Skin of body (tissue), 2 donors: Measurements from ENCODE around the gene WNT9A. TPM values are rescaled to one million over a fixed set of nuclear protein-coding genes. Genes with fewer than 3 reads are reported as not detected.

ENCODE experiments used
- DNase-seq: peaks from one replicate; lab custom pipeline; 2025; lab: John Stamatoyannopoulos, UW
- total RNA-seq: library from RNA; depleted of rRNA; stranded (reverse); fragments of >200 nt; gene quantifications from one replicate; pipeline ENCODE4 v1.2.3, GENCODE V29; 2014

The WNT9A gene
- total RNA-seq, 1 donor from 2014 or later, result 1.5 TPM

DNA sequence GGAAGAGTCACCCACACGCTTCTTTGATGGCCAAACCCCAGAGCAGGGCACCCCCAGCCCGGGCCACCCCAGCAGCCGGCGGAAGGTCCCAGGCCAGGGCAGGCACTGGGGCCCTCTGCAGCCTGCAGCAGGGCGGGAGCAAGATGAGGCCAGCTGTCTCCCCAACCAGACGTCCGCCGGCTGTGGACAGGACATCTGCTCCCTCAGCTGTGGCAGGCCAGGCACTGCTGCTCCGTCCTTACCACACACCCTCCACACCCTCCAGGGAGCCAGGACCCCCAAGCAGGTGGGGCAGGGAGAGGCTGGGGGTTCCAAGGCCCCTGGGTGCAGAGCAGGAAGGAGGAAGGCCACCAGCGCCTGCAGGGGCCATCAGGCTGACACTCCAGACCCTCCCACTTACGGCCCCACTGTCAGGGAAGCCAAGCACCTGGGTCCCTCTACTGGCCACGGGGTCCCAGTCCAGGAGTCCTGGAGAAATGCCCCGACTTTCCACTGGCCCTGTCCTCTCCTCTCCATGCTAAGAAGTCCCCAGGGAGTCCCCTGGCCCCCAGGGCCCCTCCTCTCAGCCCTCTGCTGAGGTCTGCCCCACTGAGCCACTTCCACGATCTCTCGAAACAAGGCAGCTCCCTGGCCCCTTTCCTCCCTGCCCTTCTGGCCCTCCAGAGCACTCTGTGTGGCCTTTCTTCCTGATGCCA is 5.6 kb downstream of the WNT9A start:
- DNase-seq, result no peak

DNA sequence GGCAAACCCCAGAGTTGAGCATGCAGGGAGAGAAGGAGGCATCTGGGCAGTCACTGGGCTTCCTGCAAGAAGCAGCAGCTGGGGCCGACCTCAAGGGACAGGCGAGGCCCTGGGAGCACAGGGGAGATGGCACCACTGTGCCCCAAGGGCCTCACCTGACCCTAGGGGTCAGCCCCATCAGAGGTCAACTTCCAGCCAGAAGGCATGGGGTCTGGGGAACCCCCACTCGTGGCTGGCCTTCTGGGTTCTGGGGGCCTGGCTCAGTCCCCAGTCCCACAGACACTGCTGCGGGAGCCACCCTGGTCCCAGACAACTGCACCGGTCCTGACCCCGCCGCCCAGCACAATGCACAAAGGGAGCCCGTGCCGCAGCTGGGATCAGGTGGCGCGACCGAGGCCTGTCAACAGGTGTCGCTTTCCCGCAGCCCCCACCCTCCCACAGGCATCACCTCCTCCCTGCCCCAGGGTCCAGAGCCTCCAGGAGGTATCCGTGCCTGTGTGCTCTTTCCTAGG is 6.2 kb downstream of the WNT9A start:
- DNase-seq, result no peak

DNA sequence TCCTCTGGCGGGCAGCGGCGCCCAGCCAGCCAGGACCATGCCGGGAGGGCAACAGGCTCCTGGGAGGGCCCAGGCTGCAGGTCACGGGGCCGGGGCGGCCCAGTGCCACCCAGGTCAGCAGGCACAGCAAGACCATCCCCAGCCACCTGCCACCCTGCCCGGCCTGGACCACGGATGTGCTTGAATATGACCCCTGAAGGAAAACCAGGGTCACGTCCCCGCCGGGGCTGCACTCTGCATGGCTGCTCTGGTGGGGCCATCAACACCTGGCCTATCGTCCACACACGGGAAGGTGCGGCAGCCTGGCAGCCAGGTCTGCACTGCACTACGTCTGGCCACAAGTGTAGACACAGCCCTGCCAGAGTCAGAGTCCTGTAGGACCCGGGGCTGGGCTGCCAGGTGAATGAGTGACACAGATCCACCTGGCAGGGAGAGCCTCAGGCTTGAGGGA is 6.9 kb downstream of the WNT9A start:
- DNase-seq, result no peak

DNA sequence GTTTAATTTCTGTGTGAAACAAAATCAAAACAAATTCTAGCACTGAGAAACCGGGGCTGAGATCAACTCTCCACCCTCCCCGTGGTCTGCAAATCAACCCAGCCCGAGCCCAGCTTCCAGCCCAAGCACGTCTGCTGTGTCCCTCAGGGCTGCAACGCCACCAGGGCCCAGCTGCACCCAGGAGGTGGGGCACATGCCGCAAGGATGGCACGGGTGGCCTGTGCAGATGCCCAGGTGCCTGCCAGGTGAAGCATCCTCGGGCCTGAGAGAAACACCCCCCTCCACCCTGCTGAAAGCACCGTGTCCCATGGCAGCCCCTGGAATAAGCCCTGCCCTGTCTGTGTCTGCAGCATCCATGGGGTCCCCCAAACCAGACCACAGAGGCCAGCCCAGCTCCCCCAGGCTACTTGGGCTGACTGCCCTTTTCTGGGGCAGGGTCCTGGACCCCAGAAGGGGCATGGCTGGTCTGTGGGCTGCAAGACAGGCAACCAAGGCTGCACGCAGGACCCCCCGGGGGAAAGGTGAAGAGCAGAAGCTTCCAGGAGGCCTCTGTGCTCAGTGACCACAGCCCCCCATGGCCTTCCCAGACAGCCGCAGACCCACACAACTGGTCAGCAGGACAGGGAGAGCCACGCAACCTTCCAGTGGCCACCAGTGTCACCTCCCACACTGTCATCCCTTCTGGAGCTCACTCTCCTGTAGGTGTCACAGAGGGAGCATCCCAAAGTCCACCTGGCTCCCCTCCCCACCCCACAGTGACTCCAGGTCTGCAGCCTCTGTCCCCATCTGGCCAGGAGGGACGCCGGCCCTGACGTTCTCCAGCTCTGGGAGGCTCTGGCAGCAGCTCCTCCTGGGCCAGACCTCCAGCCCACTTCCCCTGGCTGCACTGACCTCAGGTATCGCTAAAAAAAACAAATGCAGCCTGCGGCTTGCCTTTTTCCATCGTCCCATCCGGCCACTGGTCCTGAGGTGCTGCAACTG is 7.7 kb downstream of the WNT9A start:
- DNase-seq, result no peak

DNA sequence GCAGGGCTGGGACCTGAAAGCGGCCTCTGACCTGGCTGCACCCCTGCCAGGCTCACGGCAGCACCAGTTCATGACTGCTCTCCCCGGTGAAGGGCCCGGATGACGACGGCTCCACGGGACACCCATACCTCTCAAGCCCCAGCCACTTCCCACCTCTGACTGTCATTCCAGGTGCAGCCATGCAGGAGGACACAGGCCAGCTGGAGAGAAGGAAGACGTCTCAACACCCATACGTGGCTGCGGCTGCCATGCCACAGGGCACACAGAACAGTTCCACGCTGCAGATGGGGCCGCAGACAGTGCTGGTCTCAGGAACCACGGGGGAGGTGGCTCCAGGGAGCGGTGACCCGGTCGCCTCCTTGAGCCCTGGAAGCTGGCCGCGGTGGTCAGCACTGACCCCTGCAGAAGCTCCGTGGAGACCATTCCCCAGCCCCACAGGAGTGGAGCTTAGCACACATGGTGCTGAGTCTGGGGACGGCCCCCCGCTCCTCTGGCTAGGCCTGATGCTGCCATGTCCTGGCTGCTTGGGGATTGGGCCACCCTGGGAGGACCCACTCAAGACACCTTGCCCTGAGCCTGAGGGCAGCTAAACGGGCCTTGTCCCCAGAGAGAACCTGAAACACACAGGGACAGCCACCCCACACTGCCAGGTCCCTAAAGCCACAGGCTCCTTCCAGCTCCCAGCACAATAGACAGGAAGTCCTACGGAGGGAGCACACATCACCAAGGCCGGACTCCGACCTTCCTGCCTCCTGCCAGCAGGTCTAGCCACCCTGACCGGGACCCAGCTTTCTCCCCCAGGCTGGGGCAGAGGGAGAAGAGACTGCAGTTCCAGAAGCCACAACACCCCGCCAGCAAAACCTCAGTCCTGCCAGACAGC is 8.6 kb downstream of the WNT9A start:
- DNase-seq, result no peak

DNA sequence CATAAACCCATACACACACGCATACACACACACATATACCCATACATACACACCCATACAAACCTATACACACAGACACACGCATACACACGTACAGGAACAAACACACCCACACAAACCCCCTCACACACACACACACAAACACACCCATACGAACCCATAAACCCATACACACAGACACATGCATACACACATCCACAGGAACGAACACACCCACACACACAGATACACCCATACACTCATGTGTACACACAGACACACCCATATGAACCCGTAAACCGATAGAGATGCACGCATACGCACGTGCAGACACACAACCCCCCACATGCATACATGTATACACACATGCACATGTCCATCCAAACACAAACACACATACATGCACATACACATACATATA is 9.5 kb downstream of the WNT9A start:
- DNase-seq, result no peak

DNA sequence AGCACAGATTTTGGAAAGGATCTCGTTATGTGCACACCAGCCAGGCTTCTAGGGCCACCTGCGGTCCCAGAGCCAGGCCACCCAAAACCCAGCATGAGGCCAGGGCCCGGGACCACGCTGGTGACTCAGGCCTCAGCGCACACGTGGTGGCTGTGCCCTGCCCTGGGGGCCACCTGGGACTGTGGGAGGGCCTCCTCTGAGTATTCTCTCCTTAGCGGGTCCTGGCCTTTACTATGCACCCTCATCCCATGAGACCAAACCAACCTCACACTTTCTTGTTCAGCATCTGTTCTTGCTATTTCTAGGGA is 9.9 kb downstream of the WNT9A start:
- no peak for DNase-seq

DNA sequence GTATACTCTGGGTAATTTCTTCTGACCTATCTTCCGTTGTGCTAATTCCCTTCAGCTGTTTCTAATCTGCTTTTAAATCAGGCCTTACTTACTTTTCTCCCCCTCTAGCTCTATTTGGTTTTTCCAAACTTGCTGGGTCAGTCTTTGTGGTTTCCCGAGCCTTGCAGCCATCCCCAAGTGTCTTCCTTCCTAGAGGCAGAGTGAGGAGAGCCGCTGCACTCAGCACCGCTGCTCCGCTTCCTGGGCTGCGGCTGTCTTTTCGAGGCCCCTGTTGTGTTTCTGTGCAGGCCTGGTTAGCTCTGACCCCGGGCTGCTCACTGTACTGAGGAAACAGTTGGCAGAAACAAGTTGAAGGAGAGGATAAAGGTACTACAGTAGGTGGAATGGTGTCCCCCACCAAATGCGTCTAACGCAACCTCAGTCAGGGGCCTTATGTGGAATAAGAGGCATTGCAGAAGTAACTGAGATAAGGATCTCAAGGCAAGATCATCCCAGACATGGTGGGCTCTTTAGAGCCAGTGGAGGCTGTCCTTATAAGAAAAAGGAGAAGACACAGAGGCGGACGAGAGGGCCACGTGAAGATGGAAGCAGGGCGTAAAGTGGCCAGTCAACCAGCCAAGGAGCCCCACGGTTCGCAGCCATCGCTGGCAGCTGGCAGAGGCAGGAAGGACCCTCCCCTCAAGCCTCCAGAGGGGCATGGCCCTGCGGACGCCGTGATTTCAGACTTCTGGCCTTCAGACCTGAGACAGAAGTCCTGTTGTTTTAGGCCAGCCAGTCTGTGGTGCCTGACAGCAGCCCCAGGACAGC is 10.5 kb downstream of the WNT9A start:
- no peak for DNase-seq

DNA sequence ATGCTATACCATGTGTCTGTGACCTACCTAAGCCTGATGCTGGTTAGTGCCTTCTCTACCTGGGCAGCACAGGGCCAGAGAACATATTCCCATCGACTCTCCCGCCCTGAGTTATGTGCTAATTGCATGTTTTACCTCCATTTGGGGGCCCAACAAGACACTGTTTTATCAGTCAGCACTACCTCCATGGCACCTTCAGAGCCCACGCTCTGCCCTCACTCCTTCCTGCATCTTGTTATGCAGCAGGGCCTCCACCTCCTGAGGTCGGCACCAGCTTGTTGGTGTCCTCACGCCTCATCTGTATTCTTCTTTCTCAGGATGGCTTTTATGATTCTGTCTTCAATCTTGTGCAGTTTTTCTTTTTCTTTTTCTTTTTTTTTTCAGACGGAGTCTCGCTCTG is 11.9 kb downstream of the WNT9A start:
- no peak for DNase-seq

DNA sequence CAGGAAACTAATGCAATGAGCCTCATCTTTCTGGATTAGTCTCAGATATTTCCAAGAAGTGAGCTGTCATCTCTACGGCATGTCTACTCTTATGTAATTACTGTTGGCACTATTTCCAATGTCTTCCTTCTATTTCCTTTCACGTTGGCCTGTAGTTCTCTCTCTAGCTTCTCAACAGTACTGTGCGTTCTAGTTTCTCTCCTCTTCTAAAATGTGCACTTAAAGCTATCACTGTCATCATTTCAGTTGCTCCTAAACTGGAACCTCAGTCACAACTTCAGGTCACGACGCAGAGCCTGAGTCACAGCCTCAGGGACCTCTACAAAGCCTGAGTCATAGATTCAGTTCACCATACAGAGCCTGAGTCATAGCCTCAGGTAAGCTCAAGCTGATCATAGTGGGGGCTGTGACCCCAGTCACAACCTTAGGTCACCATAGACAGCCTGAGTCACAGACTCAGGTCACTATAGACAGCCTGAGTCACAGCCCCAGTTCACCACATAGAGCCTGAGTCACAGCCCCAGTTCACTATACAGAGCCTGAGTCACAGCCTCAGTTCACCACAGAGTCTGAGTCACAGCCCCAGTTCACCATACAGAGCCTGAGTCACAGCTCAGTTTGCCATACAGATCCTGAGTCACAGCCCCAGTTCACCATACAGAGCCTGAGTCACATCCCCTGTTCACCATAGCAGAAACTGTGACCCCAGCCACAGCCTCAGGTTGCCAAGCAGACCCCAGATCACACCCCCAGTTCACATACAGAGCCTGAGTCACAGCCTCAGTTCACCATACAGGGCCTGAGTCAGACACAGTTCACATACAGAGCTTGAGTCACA is 13.0 kb downstream of the WNT9A start:
- peak; percentile 76 for DNase-seq

DNA sequence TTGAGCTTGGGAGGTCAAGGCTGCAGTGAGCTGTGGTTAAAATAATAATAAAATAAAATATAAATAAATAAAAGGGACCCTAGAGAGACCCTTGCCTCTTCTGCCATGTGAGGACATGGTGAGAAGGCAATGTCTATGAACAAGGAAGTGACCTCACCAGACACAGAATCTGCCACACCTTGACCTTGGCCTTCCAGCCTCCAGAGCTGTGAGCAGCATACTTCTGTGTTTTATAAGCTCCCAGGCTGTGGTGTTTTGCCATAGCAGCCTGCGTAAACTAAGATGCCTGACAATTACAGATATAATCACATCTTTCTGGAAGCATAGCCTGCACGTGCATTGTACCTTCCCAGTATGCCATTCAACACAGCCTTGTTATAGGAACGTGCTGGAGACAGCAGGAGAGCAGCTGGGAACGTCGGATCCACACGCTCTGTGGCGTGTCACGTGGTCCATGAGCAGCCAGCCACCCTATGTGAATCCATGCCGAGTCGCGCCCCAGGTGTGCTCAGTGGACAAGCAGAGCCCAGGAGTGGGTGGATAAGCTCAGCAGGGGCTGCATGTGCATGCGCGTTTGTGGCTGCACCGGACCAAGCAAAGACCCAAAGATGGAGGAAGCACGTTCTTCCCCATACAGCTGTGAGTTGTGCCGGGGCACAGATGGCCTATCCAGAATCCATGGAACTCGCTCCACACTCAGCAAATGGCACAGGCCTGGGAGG is 17.8 kb downstream of the WNT9A start:
- no peak for DNase-seq

DNA sequence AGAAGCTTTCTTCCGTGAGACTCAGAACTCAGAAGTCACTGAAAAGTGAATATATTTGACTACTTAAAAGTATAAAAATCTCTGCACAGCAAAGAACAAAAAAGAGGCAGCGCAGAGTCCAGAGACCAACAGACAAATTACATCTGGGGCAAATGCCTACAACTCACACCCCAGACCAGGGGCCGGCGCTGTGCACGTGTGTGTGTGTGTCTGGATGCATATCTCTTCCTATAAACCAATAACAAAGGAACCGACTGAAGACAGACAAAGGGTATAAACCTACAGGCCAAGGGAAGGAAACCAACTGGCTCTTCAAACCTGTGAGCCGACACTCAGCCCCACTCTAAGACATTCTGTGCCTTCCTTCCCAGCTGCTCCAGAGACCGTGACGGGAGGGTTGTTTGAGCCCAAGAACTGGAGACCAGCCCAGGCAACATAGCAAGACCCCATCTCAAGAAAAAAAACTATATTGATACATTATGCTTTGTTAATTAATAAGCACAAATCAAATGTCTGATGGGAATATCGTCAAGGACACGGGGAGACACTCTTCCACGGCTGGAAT is 18.8 kb downstream of the WNT9A start:
- no peak for DNase-seq

DNA sequence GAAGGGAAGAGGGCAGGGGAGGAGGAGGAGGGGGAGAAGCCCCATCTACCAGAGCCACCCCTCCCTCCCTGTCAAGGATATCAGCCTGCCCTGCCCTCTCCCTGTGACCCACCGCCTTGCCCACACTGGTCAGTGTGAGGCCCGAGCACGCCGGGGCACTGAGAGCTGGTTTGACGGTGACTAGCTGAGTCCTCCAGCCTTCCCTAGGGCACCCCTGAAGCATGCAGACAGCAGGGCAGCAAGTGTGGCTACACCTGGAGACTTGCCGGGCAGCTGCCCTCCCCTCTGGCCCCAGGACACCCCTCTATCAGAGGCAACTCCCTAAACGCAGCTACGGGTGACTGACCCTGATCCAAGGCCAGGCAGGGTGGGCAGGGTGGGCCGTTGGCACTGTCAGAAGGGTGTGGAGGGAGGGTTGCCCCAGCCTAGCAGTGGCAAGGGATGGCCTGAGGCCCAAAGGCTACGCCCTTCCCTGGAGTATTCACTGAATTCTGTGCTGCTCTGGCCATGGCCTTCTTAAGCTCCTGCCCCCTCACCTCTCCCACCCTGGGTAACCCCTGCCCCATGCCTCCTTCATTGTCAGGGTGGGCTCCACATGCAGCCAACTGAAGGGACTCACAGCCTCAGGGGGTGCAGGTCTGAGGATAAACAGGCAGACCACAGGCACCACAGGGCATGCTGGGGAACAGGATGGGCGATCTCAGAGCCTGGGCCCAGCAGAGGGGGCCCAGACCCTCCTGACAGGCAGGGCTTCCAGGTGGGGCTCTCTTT is 19.6 kb downstream of the WNT9A start:
- no peak for DNase-seq

DNA sequence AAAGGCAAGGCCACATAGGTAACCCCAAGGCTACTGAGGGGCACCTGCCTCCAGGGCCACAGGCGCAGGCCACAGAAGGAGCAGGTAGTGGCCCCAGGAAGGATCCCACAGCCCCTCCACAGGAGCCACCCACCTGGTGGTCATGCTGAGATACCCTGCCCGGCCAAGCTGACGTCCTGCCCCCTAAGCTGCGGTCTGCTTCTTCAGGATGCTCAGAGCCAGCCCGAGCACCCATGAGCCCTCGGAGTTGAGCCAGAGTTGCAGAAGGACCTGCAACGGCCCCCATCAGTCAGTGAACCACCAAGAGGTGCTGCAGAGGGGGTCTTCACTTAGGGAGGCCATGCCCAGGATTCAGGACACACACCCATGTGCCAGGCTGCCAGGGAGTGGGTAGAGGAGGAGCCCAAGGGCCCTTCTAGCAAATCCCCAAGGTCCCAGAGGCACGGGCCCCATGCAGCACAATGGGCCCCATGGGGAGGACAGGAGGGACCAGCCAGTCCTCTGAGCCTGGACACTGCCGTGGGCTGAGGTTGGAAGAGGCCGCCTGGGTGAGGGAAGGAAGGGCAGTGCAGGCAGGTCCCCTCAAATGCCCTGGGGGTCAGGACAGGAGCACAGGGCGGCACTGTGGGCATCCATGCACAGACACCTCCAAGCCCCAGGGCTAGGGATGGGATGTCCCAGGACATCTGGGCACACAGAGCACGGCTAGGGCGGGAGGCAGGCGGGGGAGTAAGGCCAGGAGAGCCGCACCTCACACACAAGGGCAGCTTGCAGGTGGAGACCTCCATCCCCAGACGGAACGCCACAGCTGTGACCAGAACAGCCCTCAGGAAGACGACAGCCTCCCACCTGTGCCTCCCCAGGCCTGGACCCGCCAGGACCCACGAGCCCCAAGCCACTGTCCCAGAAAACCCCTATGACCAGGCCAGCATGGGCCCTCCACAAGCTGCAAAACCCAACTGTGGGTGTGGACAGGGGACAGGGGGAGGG is 20.5 kb downstream of the WNT9A start:
- no peak for DNase-seq

DNA sequence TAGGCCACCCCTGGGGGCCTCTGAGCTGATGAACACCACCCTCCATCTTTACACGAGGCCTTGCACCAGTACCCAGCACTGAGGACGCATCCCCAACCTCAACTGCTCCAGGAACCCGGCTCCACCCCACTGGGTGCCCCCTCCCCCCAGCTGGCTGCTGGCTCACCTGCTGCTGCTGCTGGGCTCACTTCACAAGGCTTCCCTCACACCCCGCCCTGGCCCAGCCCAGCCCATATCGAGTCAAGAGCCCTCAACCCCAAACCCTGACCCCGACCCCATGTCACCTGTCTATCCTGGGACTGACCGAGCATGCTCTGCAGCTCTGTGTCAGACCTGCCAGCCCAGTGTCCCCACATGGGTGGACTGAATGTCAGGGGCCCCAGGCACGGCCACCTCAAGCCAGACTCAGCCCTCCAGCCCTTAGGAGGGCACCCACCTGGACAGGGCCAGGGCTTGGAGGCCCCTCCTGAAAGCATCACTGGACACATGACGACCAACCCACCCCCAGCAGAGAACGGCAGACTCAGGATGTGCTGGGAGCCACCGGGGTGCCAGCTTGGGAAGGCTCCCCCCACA is 21.4 kb downstream of the WNT9A start:
- DNase-seq, result no peak

DNA sequence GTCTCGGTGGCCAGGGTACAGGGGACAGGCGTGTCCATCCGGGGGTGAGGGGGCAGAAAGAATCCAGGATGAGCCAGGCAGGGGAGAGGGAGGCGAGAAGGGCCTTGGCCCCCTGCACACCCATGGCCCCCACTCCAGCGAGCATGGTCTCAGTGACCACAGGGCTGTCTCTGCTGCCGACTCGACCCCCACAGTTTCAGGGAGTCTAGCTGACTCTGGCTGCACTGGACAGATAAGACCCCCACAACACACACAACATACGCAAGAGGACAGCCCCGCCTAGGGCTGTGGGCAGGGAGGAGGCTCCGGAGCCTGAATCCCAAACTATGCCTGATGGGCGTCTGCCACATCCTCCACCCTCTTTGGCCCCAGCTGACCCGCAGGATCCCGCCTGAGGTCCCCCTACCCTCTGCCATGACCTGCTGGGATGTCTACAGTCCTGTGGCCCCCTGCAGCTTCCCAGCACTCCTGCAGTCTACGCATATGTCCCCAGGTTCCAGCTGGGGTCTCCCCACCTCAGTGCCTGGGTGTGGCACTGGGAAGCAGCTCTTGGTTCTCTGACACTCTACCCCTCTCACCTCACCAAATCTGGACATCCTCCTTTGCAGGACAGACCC is 22.0 kb downstream of the WNT9A start:
- no peak for DNase-seq
